EL (cell line): Measurements from ENCODE around the gene UACA.
"Not testable (repeated sequence)": the region's sequence is repeated elsewhere in the genome, so short reads cannot be mapped to it uniquely, and the experiment has no call there.

ENCODE experiments used
- DNase-seq: peaks from one replicate; pipeline ENCODE4 v3.0.0-alpha.2; 2016

UACA gene

DNA sequence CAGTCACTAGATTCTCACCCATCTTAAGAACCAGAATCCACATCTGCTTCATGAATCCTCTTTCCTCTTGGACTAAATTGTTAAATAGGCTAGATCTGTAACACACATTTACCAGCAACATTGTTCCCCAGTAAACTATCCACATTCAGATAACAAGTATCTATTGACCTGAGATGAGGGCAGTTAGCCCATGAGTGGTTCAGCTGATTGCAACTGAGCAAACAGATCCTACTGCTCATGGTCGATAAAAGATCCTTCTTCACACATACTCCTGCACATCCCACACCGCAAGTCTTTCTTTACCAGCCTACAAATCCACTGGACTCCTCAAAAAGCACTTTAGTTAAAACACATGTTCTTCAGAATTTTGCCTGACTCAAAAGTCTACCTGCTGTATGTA, 59.2 kb downstream of the UACA start:
- DNase-seq = no peak

DNA sequence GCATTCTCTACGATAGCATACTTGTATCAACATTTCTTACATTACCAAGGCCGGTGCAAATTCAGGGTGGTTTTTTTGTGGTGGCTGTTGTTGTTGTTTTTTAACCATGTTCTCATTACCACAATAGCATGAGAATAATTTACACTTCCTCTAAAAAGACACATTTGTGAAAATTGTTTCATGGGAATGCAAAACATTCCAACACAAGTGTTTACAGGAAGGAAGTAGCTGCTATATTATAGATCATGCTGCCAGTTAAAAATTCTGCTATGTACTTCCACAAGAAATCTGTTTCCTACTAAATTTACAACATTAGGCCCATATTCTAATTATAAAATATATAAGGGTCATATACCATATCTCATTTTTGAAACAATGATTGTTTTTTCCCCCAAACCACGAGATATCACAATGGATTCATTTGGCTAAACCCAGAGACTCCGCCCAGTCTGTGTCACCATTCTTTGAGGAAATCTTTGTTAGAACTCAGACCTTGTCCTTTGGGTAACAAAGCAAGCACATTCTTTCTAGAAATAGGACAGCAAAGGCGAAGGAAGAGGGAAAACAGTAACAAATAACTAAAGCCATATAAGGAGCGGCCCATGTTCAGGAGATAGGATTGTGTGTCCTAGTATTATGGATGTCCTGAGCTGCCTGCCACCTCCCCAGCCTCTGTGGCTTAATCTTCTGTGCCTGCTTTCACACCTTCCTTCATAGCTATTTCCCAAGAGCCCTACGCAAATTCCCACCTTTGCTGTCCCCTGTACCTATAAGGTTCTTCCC, 60.1 kb downstream of the UACA start:
- peak; percentile 38 for DNase-seq

DNA sequence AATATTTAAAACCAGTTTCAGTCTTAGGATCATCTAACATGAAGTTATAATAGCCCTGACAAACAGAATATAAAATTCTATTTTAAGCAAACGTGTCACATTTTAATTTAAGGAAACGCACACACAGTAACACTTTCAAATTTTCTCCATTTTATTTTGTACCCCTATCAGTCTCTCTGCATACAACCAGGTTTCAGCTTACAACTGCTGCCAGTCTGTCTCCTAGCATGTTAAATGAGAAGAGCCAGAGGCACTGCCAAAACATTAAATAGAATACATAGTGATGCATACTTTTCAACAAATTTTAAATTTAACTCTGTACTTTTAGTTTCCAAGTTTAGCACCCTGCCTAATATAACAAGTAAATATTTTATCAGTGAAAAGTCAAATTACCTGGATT, 60.8 kb downstream of the UACA start:
- DNase-seq = no peak

DNA sequence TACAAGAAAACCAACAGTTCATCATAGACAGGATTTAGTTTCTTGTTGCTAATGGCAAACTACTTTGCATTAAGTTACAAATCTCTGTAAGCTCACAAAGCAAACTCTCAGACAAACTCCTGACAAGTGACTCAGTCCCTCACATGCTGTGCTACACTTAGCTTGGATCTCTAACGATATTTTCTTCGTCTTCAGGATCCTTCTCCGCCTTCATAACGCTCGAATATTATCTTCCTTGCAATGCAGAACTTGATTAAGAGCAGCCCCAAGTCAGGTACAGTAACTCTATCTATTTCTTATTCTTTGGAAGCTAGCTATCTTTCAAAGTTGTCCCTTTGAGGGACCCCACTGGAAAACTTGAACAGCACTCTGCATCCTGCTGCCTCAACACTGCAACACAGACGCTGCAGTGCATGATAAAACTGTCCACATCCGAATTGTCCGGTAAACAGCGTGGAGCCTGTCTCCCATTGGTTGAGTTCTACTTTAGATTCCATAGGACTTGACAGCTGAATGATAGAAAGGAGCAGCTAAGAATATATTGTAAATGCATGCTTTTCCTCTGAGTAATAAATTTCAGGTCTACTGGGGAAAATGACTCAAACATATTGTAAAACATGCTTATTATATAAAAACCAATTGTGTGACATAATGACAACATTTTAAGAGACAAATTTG, 61.3 kb downstream of the UACA start:
- DNase-seq = peak; percentile 63

DNA sequence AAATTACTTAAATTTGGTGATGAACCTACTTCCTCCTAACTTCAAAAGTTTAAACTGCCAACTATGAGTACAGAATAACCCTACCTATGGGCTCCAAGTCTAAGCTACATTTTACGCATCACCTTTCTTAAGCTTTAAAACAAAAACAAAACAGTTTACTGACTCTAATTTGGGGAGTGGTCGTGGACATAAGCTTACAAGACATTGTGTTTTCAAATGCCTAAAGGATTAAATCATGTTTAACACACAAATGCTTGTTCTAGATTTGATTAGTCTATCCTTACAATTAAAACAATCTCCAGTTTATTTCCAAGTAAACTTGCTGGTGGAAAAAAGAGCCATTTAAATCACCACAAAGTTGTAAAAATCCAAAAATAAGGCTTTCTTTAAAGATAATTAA, 62.2 kb downstream of the UACA start:
- no peak for DNase-seq

DNA sequence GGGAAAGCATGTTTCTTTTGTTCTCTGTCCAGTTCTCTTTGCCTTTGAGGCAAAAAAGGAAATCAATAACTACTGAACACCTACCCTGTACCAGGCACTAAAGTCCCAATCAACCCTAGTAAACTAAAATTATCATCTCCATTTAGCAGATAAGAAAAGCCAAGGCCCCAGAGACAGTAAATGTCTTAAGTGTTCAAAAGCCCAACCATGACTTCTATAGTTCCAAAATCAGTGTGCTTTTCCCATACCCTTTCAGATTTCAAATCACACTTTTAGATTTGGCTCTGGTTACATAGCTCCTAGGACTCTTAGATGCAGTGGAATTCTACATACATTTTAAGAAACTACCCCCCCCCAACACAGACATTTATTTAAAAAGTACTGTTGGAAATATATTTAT, 63.5 kb downstream of the UACA start:
- no peak for DNase-seq

DNA sequence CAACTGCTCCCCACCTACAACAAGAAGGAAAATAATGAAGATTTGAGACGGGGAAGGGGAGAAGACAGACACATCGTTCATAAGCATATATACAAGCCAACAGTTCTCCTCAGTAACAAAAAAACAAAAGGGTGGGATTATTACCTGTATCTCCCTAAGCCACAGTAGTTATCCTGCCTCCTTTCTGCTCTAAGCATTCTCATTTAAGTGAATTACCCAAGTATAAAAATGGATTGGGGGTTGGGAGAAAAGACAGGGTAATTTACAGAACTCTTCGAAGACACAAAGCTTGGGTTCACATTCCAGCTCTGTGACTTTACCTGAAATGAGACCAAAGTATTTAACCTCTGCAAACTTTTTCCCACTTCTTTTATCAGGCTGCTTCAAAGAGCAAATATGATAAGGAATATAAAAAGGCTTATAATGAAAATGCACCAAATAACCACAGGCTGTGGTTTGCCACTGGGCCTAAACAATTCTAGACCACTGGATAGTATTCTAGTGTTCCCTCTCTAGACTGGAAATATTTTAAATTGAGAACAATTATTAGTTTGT, 64.4 kb downstream of the UACA start:
- DNase-seq = no peak

DNA sequence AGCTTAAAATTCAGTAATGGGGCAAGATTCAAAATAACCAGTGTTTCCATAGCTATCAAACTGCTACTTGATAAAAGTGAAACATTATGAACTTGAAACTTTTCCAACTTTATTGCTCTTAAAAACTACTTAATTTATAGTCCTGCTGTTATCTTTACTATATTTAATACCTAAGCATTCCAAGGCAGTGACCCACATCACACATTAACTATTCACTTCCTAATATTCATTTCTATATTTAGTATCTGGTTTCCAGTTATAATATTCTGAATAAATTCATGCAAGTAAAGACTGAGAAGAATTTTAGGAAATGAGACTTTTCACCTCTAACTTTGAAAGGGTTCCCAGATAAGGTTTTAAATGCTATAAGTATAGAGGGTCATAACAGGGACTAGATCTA, 64.9 kb downstream of the UACA start:
- DNase-seq = no peak

DNA sequence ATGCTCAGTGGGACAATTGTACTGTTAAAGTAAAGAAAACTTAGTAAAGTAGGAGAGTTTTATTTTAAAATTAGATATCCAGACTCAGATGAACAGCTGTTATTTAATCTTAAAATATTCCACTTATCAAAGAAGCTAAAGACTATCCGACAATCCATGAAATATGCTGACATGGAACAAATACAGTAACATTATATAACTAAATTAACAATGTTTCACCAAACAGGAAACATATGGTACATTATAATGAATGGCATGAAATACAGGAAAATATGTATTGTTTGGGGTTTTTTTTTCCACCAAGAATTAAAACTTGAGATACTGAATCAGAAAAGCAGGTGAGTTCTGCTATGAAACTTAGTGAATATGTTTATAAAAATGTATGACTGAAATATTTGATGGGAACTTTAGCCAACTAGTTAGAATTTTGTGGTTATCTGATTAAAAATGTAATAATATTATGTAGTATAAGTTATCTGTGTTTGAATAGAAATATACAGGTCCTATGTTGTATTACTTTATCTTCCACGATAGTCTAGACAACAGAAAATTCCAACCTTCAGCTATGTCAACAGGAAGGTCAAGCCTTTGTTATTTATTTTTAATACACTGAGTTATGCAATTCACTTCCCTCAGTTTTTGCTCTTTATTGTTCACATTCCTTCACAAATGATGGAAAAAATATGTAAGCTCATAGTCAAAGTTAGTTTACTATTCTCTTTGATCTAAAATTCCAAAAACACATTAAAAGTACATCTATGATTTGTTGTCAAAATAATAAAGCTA, 72.7 kb downstream of the UACA start:
- no peak for DNase-seq

DNA sequence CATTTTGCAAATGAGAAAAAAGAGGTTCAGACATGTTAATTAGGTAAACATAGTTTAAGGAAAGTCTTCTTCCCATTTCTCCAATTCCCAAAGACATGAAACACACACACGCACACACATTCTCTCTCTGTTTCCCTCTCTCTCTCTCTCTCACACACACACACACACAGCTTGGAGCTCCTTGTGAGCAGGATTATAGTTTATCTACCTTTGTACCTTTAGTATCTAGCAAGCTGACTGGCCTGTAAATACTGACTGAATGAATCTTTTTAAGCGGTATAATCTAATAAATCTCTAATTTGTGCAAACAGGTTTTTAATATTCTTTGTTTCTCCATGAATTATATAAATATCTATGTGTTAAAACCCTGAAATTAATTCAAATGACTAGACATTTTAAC, 73.3 kb downstream of the UACA start:
- DNase-seq = no peak

DNA sequence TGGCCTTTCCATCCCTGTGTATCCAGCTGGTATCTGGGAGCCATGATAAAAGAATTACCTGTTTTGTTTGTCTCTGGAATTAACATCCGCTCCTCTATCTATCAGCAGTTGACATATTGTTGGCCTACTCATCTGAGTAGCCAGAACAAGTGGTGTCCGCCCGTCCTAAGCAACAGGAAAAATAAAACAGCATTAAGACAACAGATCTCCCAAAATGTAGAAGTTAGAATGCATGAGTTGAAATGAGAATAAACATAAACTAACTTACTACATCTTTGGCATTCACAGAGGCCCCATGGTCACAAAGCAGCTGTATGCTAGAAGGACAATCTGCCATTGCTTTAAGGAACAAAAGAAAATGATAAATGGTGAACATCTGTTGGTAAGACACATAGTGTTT, 75.9 kb downstream of the UACA start:
- DNase-seq = no peak

DNA sequence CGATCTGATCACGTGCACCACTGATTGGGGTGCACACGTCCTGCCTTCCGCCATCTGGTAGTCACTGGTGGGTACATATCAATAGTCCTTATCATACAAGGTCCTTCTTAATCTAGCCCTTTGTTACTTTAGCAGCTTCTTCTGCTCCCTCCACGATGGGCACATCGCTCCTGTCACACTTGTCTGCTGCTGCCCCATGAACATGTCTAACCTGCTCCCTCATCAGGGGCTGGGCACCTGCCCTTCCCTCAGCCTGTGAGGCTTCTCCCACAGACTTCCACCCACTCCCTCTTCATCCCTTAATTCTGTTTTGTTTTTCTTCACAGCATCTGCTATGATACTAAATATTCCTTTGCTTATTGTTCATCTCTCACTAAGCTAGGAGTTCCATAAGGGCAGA, 82.5 kb downstream of the UACA start:
- DNase-seq = no peak

DNA sequence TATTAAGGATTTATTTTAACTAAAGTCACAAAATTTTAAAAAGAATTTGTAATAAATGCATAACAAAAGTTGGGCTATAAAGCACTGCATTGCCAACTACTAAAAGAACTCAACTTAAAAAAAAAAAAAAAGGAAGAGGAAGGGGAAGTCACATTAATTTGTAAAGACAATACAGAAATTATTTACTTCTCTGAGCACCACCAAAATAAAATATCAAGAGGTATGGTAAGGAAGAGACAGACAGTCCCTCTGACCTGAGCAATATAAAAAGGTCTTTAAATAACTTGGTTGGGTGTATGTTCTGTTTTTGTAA, 83.5 kb downstream of the UACA start:
- DNase-seq = no peak

DNA sequence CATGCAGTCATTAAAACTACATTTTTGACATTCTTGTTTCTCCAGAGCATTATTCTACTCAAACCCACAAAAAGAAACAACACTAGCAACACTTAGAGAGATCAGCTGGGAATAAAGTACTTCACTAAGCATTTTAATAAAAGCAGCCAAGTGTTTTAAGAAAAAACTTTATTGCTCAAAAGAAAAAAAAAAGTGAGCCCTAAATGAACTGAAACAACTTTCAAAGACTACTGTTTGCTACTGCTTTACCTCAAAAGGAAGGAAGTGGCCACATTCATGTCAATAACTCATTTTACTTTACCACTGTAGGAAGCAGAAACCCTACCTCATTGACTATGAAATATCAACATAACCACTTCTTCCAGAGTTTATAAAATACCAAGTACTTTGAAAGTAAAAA, 91.3 kb downstream of the UACA start:
- peak; percentile 13 for DNase-seq

DNA sequence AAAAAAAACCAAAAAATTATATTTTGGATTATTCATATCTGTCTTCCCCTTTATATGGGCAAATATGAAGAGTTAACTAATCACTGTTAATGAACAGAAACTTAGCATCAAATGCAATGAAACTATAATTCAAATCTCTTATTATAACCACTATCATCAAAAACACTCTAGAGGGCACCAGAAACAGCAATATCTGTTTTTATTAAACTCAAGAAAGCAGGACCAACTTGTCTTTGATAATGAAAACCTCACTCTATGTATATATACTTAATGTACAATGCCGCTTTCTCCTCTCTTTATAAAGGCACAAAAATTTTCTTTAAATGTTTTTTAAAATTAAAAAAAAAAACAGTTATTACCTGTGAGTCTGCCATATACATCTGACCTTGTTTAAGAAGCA, 92.7 kb downstream of the UACA start:
- no peak for DNase-seq

DNA sequence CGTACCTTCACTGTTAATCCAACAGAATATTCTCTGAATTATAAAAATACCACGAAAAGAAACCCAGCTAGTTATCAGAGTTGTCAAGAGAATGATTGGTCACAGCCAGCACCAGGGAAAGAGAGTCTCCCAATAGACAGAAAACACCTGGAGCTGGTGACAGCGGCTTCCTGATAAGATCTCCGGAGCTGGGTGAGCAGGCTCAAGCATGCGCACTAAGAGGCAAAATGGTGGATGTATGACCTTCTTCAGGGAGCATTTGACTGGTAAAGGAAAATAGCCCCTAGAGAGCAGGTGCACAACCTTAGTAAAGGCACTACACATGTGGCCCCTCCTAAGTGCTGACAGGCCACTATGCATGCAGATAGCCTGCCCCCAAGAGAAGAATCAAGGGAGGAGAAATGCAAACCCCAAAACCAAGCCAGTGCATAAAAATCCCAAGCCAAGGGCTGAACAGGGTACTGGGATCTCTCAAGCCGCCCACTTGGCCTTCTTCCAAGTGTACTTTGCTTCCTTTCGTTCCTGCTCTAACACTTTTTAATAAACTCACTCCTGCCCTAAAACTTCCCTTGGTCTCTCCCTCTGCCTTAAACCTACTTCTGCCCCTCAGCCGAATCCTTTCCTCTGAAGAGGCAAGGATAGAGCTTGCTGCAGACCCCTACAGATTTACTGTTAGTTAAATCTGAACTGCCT, 93.2 kb downstream of the UACA start:
- no peak for DNase-seq

DNA sequence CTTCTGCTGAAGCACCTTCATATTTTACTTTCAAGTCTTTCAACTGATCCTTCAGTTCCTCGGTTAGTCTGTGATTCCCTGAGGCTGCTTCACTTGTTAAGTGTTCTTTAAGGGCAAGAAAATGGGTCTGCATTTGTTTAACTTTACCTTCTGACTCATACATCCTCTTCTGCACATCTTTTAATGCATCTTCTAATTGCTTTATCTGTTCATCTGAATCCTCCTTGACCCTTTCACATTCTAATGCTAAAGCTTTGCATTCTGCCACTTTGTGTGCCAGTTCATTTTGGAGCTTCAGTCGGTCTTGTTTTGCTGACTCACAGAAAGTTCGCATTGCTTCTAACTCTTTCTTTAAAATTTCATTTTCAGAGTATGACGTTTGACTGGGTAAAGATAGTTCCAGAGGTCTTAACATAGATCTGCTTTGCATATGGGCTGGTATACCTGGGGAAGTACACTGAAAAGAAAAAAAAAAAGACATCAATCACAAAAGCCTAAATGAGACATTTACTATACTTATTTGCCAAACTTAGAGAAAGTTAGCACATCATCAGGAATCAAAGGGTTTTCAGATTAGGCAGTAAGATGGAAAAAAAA, 94.3 kb downstream of the UACA start:
- peak; percentile 39 for DNase-seq

DNA sequence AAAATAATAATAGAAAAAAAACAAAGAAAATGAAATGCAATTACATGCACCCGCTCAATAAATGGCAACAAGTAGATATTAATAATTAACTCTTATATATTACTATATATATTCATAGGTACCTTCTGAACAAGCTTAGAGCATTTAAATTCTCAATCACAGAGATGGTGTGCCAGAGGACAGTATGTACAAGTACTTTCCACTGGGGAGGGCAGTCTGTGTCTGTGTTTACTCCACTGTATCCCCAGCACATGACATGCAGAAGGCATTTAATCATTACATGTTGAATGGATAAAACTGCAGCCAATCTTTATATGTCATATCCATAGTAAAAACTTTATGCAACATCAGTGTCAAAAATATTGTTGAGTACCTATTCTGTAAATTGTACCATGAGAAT, 97.8 kb downstream of the UACA start:
- no peak for DNase-seq

DNA sequence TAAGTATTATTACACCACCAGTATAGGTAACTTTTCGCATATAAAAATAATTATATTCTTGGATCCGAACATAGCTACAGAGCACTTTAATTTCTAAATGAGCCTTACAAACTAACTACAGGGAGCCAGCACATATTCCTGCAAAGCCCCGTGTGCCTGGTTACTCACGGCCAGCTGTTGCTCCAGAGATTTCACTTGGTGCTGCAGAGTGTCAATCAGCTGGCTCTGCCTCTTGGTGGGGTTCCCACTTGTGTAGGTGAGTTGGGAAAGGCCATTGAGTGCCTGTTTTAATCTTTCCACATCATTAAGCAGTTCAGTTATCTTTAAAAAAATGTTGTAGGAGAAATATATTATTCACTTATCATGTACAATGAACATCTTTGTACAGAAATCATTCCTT, 98.9 kb downstream of the UACA start:
- no peak for DNase-seq

DNA sequence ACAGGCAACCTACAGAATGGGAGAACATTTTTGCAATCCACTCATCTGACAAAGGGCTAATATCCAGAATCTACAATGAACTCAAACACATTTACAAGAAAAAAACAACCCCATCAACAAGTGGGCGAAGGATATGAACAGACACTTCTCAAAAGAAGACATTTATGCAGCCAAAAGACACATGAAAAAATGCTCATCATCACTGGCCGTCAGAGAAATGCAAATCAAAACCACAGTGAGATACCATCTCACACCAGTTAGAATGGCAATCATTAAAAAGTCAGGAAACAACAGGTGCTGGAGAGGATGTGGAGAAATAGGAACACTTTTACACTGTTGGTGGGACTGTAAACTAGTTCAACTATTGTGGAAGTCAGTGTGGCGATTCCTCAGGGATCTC, 100.3 kb downstream of the UACA start:
- DNase-seq = not testable (repeated sequence)

DNA sequence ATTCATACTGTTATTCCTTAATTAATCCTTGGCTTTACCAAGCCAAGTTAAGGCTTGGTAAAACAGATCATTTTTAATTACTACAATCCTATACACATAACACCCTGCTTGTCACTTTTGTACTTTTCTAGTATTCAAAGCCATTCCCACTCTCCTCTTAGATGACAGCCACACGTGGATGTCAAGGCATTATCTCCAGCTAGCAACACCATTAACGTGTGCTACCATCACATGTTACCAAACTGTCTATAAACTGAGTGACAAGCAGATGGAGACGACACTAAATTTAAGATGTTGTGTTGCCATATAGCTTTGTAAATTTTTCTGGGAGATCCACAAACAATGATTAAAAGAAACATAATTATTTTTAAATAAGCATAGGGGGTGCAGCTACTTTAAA, 103.7 kb downstream of the UACA start:
- DNase-seq = no peak

DNA sequence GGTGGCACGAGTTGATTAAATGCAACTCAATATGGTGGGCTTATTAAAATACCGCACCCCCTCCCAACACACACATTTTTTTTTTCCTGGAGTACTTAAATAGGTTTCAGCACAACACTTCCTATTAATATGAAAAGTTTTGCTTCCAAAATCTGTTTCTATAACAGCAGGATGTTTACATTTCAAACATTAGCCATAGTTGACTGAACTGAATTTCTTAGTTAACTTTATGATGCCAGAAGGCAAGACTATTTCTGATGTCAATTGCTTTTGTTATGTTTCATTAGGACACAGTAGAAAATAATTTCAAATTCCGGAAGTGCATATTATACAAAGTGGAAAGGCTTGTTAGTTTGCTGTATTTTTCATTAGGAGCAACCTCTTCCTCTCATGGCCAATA, 104.7 kb downstream of the UACA start:
- DNase-seq = no peak

DNA sequence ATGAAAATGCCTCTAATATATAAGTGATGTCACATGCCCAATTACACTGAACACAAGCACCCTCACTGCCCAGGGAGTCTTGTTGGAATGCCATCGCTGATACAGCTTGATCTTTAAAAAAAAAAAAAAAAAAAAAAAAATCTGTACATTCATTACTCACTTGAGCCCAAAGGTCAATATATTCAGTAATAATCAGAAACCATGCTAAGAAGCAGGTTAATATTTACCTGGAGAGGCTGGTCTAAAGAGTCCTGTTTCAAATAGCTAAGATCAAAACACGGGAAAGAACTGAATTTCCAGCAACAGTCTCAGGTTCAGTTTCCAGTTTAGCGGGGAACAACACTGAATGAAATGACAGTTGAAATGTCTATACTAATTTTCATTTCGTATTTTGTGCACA, 109.9 kb downstream of the UACA start:
- no peak for DNase-seq
